ENCODE measurements around the gene PITPNB. TPM values are rescaled to one million over a fixed set of nuclear protein-coding genes. Genes with fewer than 3 reads are reported as not detected.

Gene PITPNB
- total RNA-seq, 1 experiment from 2014 or later, result 24.2 TPM

DNA sequence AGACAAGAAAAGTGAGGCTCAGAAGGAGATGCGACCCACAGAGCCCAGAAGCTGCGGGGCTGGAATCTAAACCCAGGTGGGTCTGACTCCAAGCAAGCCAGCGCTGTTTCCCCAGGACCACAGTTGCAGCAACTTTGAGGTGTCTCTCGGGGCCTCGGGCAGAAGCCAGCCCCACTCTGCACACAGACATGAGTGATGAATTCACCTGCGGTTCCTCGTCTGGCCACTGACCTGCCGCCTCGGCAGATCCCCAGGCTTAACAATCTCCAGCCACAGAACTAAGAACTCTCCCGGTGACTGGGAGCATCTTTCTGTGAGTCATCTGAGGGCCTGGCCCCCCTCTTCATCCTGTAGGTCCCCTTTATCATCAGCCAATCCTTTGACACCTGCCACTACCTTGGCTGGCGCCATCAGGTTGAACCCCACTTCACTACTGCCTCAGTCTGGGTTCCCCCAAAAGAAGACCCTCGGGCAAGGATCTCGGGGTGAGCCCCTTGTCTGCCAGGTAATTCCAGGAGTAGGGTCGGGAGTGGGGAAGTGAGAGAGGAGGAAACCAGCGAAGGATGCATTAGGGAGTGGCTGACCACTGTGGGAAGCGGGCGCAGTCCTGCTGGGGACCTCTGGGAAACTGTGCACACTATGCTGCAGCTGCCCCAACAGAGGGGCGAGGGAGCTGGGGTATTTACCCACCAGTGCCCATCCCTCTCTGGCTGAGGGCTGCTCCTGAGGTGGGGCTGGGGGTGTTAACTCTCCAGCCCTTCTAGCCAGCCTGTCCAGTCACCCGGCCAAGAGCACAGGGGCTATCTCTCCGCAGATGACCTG is 84.5 kb downstream of the PITPNB start:
- DNase-seq (ENCODE audit: low read depth), result no peak

DNA sequence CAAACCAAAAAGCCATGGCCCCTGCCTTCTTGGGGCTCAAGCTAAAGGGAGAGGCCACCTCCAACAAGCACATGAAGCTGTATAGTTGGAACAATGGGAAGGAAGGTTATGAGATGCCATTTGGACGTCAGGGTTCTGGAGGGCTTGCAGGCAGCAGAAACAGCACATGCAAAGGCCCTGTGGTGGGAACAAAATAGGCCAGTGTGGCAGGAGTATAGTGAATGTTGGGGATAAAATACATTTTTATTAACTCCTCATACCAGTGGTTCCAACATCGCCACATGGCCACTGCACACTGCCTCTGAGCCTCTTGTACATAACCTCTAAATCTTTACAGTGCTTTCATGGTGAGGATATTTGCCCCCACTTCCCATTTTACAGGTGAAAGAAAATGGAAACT is 85.3 kb downstream of the PITPNB start:
- no peak for DNase-seq (ENCODE audit: low read depth)

DNA sequence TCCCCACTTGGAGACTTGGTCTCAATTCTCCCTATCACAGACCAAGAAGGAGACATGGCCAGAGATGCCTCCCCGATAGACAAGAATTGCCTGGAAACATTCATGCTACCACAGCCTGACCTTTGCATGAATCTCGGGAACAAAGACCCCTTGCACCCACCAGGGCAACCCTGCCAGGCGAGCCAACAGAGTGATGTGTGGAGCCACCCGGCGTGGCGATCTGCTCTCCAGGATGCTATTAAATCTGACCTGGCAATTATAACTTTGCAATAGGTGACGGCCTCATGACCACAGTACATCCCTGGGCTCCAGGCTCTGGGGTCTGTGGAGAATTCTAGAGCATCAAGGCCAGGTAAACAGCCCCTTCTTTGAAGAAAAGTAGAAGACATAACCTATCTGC is 86.5 kb downstream of the PITPNB start:
- DNase-seq (ENCODE audit: low read depth), result no peak

DNA sequence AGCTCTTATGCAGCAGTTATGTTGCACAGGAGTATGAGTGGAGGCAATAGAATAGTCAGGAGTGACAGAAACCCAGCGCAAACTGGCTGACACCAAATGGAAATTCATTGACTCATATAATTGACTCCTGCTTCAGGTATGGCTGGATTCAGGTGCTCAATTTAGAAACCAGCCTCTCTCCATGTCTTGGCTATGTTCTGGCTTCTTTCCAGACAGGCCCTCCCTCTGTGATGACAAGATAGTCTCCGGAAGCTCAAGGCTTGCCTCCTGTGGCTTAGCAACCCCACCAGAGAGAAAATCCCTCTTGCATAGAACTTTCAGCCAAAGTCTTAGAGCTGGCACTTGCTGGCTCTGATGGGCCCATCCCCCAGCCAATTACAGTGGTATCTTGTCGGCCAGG is 89.4 kb downstream of the PITPNB start:
- DNase-seq (ENCODE audit: low read depth), result no peak

DNA sequence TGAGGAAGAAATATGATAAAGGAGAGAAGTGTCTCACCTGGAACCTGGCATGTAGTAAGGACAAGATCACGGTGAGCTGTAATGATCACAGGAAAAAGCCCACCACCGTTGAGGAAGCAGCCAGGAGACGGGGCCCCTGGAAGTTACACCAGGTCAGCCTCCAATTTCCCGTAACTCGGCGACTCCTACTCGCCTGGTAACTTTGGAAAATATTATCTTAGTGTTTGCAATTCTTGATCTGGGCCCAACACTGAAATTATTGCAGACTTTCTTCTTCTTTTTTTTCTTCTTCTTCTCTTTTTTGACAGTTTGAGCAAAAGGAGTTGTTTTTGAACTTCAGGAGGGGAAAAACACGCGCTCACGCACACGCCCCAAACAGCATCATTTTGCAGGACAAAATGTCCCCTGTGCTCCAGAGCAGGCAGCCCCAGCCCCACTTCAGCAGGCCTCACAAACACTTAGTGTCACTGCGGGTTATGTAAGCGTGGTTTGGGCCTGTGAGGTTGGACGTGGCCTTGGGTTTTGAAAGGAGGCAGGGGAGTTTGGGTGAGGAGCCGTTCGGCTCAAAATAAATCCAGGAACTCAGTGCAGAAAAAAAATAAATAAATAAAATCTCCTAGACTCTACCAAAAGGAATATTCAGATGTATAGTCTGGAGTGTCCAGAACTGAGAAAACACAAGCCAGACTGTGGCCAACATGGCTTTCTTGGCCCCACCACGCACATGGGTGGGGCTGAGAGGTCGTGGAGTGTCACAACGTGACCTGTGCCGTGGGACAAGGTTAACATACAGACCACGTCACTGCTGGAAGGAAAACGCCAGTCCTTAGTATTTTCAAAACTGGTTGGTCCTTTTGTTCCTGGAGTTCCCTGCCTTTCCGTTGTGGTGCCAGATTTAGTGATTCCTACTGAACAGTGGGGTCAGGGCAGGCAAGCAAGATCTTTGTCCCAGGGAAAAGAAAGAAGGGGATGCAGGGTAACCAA is 91.2 kb downstream of the PITPNB start:
- no peak for DNase-seq (ENCODE audit: low read depth)

DNA sequence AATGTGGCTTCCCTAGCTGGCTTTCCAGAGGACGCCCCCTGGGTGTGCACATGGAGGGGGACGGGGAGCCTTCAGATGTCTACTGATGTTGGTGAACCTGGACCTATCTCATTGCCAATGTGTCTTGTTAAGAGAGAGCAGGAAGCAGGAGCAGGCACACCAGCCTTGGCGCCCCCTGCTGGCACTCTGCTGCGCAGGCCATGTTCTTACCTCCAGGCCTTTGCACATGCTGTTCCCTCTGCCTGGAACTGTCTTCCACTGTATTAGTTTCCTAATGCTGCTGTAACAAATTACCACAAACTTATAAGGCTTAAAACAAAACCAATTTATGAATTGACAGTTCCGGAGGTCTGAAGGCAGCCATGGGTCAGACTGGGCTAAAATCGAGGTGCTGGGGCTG is 93.9 kb downstream of the PITPNB start:
- no peak for DNase-seq (ENCODE audit: low read depth)

DNA sequence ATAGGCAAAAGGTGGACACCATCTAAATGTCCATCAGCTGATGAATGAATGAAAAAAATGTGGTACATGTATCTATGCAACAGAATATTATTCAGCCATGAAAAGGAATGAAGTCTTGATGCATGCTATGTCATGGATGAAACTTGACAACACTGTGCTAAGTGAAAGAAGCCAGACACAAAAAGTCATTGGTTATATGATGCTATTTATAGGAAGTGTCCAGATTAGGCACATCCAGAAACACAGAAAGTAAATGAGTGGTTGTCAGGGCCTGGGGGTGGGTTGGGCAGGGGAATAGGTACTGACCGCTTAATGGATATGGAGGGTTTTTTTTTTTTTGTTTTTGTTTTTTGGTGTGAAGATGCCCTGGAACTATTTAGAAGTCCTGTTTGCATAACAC is 95.8 kb downstream of the PITPNB start:
- DNase-seq (ENCODE audit: low read depth), result no peak

DNA sequence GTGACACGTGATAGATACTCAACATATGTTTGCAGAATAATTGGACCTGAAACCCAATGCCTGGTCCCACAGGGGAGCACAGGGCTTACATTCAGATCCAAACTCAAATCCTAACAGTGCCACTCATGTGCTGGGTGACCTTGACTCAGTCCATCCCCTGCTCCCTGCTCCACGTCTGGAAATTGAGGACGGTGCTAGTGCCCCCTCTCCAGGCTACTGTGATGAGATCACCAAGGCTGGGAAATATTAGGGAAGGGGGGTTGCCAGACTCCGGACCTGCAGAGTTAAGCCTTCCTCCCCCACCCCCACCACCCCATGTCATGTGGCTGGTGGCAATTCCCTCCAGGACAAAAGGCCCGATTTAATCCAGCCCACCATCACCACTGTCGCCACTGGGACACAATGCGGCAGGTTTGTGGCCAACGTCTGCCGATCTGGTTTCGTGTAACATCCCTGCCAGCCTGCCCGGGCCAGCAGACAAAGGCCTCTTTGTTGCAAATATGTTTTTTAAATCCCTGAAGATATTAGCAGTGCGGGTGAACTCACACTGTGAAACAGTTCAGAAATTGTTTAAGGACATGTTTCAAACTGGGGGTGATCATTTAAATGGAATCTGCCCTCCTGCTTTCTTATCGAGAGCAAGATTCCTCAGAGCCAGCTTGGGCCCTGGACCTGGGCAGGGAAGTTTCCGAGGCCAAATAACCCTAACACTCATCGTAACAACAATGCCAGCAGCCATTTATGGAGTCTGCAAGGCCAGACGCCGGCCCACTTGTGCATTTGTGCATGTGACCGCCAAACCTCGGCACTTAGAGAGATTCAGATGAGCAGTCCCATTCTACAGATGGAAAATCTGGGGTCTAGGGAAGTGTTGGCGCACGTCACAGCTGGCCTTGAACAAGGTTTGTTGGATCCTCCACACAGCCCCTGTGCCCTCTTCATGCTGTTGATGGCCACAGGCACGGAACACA is 97.9 kb downstream of the PITPNB start:
- DNase-seq (ENCODE audit: low read depth), result no peak

DNA sequence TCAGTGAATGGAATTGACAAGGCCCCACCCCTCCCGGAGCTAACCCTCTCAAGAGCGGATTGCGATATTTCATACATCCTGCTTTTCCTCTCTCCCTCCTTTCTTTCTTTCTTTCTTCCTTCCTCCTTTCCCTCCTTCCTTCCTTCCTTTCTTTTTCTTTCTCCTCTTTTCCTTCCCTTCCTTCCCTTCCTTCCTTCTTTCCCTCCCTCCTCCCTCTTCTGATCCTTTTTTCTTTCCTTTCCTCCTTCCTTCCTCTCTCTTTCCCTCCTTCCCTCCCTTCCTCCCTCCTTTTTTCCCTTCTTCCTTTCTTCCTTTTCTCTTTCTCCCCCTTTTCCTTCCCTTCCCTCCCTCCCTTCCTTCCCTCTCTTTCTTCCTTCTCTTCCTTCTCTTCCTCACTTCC is 102.5 kb downstream of the PITPNB start:
- DNase-seq (ENCODE audit: low read depth), result no peak

DNA sequence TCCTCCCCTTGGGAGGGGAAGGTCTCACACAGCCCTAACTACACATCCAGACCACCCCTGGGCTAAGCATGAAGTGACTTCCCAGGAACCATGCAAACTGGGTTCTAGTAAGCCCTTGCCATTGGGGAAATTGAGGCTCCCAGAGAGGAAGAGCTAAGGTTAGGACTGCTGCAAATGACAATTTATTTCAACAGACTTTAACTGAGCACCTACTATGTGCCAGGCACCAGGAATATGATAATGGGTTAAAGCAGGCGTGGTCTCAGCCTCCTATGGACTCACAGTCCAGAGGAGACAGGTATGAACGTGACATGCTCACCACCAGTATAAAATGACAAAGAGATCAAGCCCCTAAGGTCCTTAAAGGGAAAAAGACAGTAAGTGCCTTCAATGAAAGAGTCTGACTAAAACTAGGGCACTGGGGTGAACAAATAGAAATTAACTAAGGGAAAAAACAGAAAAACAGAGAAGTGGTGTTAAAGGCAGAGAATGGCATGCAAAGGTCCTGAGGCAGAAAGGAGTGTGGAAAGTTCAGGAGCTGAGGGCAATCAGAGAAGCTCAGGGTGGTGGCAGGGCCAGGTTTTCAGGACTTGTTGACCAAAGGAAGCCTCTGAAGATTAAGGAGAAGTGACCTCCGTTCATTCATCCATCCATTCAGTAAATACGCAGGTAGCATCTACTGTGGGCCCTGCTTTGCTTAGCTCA is 103.1 kb downstream of the PITPNB start:
- DNase-seq (ENCODE audit: low read depth), result no peak

DNA sequence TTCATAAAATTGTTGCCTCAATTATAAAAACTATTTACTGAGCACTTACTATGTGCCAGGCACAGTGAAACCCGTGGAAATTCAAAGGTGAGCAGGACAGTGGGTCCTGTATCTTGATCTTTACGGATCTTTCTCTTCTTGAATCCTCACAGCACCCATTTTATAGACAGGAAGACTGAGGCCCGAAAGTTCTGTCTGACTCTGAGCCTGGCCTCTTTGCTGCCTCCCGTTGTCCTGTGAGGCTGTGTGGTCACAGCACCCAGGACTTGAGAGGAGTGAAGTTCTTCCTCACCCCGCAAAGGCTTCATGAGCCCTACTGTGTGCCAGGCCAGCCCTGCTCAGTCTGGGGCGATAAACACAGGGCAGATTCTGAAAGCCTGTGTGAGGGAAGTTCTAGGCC is 104.1 kb downstream of the PITPNB start:
- no peak for DNase-seq (ENCODE audit: low read depth)

DNA sequence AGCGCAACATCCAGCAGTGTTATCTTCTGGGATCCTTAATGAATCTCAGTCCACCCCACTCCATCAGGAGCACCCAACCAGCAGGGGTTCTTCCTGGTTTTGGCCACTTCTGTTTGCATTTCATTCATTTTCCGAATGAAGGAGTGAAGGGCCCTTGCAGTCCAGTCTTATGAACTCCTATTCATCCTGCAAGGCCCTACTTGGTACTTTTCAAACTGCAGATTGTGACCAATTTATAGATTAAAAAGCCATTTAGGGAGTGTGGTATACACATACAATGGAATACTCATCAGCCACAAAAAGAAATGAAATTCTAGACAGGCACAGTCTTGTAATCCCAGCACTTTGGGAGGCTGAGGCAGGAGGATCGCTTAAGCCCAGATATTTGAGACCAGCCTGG is 107.3 kb downstream of the PITPNB start:
- no peak for DNase-seq (ENCODE audit: low read depth)

DNA sequence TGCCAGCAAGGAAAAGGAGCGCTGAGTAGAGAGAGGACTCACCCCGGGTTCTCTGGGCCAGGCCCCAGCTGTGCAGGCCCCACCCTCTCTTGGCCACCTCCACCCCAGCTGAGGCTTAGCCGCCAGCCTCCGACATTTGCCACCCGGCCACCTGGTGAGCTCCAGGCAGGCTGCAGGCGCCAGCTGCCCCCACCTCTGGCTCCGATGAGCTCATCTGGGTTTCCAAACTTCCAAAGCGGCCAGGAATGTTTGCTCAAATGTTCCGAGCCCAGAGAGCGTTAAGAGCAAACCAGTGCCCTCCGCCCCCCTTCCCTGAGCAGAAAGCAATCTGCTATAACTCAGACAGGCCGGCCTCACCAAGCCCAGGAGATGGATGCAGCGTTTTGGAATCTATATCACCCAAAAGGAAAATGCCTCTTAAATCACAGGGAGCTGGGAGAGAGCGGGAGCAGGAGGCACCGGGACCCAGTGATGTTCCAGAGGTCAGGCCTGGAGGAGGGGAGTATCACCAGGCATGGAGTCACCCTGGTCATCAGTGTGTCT is 108.4 kb downstream of the PITPNB start:
- DNase-seq (ENCODE audit: low read depth), result peak; percentile 36

DNA sequence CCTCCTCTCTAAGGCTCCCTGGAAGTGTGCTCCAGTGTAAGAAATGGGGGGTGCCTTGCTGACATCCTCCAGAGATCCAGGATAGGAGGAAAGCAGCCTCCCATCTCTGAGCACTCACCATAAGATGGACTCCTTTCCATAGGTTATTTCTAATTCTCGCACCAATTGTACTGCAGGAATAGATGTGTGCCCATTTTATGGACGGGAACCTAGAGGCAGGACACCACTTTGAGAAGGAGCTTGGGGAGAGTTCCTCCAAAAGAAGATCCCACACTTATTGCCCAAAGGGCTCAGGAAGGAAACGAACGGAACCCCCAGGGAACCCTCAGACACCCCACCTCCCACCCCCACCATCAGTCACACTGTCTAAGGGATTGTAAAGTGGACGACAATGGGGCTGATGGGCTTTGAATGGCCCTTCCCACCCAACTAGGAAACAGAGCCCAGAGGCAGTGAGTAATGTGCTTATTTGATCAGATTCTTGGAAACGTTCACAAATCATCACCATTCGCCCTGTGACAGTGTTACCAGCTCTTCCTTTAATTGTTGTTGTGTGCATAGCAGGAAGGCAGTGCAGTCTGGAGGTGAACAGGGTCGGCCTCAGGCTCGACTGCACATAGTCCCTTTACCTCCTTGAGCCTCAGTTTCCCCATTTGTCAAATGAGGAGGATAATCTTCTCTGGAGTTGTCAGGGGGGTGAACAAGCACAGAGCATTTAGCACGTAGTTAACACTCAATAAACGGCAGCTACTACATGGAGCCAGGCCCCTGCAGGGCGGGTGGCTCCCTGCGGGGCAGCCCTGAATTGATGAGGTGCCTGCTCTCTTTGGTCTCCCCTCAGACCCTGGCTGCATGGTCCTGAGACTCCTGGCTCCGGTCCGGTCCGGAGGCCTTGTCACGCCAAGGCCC is 109.1 kb downstream of the PITPNB start:
- no peak for DNase-seq (ENCODE audit: low read depth)

DNA sequence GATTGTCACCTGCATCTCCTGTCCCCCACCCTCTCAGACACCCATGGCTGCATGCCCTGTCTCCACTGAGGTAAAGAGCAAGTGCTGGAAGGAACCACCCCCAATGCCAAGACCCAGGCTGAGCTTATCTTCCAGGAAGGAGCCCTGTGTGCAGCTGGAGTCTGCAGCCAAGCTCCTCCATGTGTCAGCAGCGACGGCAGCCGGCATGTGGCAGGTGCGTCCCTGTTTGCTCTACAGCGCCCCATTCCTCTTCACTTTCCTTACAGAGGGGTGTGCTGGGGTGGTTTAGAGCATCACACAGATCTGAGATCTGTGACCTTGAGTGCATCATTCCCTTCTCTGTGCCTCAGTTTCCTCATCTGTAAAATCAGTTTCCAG is 109.8 kb downstream of the PITPNB start:
- no peak for DNase-seq (ENCODE audit: low read depth)

DNA sequence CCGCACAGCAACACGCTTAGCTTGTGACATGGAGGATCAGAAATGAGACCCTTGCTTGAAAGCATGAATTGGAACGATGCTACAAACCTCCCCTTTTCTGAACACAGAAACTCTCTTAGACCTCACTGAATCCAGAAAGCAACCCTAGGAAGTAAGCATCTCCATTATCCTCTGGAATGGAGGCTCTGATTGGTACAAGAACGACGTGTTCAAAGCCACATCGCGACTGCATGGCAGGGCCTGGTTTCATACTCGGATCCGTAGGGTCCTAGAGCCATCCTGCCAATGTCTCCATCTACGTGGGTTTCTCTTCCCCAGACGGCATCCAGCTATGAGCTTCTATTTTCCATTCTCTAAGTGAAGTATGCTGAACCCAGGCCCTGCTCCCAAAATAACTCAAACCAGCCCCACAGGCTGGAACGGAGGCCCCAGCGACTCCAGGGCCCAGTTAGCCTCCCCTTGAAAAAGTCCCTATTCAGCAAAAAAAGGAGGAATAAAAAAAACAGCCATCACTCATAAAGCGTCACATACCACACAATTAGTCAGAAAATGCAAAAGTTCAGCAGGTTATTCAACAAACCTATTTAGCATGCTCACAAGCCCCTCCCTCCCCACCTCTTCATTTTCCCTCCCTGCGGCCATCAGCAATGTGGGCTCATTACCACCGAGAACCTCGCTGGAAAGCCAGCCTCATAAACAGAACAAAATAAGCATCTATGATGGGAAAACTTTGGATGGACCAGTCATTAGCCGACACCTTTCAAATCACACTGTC is 110.4 kb downstream of the PITPNB start:
- DNase-seq (ENCODE audit: low read depth), result no peak

DNA sequence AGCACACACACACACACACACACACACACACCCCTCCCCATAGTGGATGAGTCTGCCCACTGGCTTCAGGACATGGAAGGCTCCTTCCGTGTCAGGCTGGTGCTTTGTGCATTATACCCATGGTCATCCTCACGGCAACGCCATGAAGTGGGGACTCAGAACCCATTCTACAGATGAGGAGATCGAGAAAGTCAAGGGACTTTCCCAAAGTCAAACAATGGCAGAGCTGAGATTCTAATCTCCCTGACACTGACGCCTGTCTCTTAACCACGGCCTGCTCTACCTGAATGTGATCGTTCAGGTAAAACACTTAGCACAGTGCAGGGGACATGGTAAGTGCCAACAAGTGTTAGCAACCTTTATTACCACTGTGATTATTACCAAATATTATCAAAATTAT is 113.2 kb downstream of the PITPNB start:
- DNase-seq (ENCODE audit: low read depth), result no peak

DNA sequence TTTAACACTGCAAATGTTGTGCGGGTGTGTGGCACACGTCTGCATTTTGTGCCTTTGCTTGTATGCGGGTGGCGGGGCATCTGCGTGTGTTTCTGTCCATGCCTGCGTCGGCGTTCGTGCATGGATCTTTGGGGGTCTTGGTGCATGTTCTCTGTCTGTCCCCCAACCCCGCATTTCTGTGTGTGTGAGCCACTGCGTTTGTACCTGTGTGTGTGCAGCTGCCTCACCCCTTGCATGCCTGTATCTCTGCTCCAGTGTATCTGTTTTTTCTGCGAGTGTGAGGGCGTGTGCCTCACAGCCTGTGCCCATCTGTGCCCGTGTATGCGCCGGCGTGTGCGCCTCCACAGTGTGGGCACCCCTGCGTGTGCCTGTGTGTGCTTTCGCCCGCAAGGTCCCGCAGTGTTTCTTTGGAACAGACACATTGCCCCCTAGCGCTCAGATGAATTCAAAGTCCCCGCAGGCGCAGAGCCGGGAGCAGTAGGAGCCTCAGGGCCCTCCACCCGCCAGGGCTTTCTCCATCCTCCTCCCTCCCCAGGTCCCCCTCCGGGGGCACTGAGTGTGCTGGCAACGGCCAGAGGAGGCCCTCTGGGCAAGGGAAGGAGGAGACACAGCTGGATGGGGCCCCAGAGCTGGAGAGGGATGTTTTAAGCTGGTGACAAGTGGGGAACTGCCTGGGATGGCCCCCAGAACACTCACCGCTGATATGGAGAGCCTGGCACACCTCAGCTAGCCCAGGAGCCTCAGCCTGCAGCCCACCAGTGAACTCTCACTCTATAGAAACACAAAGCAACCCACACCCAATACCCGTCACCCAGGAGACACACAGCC is 114.4 kb downstream of the PITPNB start:
- DNase-seq (ENCODE audit: low read depth), result peak; percentile 47
